H1 (cell line): ENCODE data around the gene RAB38. TPM values are rescaled to one million over a fixed set of nuclear protein-coding genes. Genes with fewer than 3 reads are reported as not detected.

ENCODE experiments used
- CTCF ChIA-PET: fragments of 300-600 bp; sonication (Branson Sonifier 250); formaldehyde crosslinking; loops from one replicate; lab custom pipeline; 2021; ENCODE audit not compliant: partially characterized antibody; lab: Charles Lee
- POLR2A ChIA-PET: fragments of 300-600 bp; sonication (Branson Sonifier 250); formaldehyde crosslinking; loops from one replicate; lab custom pipeline; 2021; ENCODE audit warnings: inconsistent platforms; ENCODE audit not compliant: partially characterized antibody; lab: Charles Lee
- DNase-seq, 2 experiments: peaks; one replicate each; pipeline versions ENCODE4 v3.0.0 to v3.0.0-alpha.2; 2010 to 2022; ENCODE audit warnings: low spot score in 2 of 2, low read depth in 1 of 2, mixed read lengths in 1 of 2
- FAIRE-seq: peaks from 2 replicates; lab custom pipeline; 2011; peaks lifted over from hg19 to GRCh38; lab: Jason Lieb, UNC
- H2AFZ ChIP-seq: 2 replicates; pipeline ENCODE4 v1.8.1; 2012; ENCODE audit warnings: low read length, inconsistent platforms
- H2AK5ac ChIP-seq: 2 replicates; pipeline ENCODE4 v1.6.1; 2013; ENCODE audit warnings: low read depth, low read length
- H2BK120ac ChIP-seq: replicated peaks from 2 replicates; pipeline ENCODE3; 2013; ENCODE audit warnings: low read depth, low read length, inconsistent platforms
- H2BK12ac ChIP-seq: 2 replicates; pipeline ENCODE4 v1.6.1; 2013; ENCODE audit warnings: low read depth, low read length
- H2BK15ac ChIP-seq: 2 replicates; pipeline ENCODE4 v1.6.1; 2013; ENCODE audit warnings: low read length
- H2BK20ac ChIP-seq: 2 replicates; pipeline ENCODE4 v1.6.1; 2013; ENCODE audit warnings: low read length
- H2BK5ac ChIP-seq: 2 replicates; pipeline ENCODE4 v1.6.1; 2013; ENCODE audit warnings: low read depth, low read length
- H3K14ac ChIP-seq: 2 replicates; pipeline ENCODE4 v1.6.1; 2013; ENCODE audit warnings: inconsistent platforms; ENCODE audit not compliant: insufficient read length
- H3K18ac ChIP-seq: 2 replicates; pipeline ENCODE4 v1.6.1; 2013; ENCODE audit warnings: low read length; ENCODE audit errors: extremely low read depth
- H3K23ac ChIP-seq: 2 replicates; pipeline ENCODE4 v1.6.1; 2013; ENCODE audit warnings: inconsistent platforms; ENCODE audit not compliant: insufficient read length
- H3K23me2 ChIP-seq: 2 replicates; pipeline ENCODE4 v1.6.1; 2013; ENCODE audit warnings: low read depth, low read length
- H3K27ac ChIP-seq: 2 replicates; pipeline ENCODE4 v1.6.1; 2011; ENCODE audit warnings: low read depth, low read length, inconsistent platforms
- H3K27me3 ChIP-seq, 4 experiments: replicated peaks in 1 of 4; 1 replicate in 1 of 4; 2 replicates in 3 of 4; pipeline versions ENCODE4 v1.6.1 to v1.8.1; 2011 to 2013; ENCODE audit warnings: low read length in 3 of 4, mild to moderate bottlenecking in 3 of 4, inconsistent platforms in 2 of 4, mixed read lengths in 2 of 4, moderate library complexity in 1 of 4; ENCODE audit not compliant: control insufficient read depth in 3 of 4, insufficient read depth in 3 of 4; ENCODE audit errors: extremely low read depth in 1 of 4
- H3K36me3 ChIP-seq, 4 experiments: 2 replicates each; pipeline versions ENCODE4 v1.6.1 to v1.8.1; 2011 to 2013; ENCODE audit warnings: mild to moderate bottlenecking in 4 of 4, low read length in 3 of 4, moderate library complexity in 2 of 4, control low read depth in 1 of 4, inconsistent platforms in 1 of 4; ENCODE audit not compliant: insufficient read depth in 4 of 4, control insufficient read depth in 2 of 4
- H3K4ac ChIP-seq: replicated peaks from 2 replicates; pipeline ENCODE3; 2013; ENCODE audit warnings: low read length, low read depth, mixed read lengths, inconsistent platforms; ENCODE audit not compliant: insufficient read length
- H3K4me1 ChIP-seq, 4 experiments: replicated peaks in 1 of 4; 1 replicate in 1 of 4; 2 replicates in 3 of 4; pipeline versions ENCODE4 v1.6.1 to v1.8.1; 2011 to 2013; ENCODE audit warnings: low read length in 3 of 4, inconsistent platforms in 2 of 4, mixed read lengths in 1 of 4; ENCODE audit not compliant: insufficient read depth in 4 of 4, control insufficient read depth in 3 of 4
- H3K4me2 ChIP-seq, 2 experiments: 2 replicates each; pipeline versions ENCODE4 v1.6.1 to v1.8.1; 2011 to 2013; ENCODE audit warnings: low read depth in 2 of 2, low read length in 2 of 2, control low read depth in 1 of 2, inconsistent platforms in 1 of 2, mild to moderate bottlenecking in 1 of 2; ENCODE audit not compliant: insufficient read depth in 1 of 2
- H3K4me3 ChIP-seq, 4 experiments: fragments of 200-600, 300-600 bp in 1 of 4; sonication (generic), shearing (Covaris generic), sonication (Bioruptor Twin) in 1 of 4; 2 replicates each; pipeline versions ENCODE4 v1.5.1 to v1.8.1; 2011 to 2016; ENCODE audit warnings: low read length in 4 of 4, low read depth in 3 of 4, control low read depth in 2 of 4, inconsistent platforms in 2 of 4, mild to moderate bottlenecking in 2 of 4, mixed read lengths in 1 of 4, moderate library complexity in 1 of 4; ENCODE audit not compliant: insufficient read depth in 2 of 4; ENCODE audit errors: extremely low read depth in 1 of 4
- H3K56ac ChIP-seq: replicated peaks from 2 replicates; pipeline ENCODE3; 2013; ENCODE audit warnings: low read depth, mild to moderate bottlenecking, mixed read lengths, low read length, inconsistent platforms; ENCODE audit not compliant: insufficient read length
- H3K79me1 ChIP-seq: 2 replicates; pipeline ENCODE4 v1.6.1; 2013; ENCODE audit warnings: low read depth, low read length, control low read depth
- H3K79me2 ChIP-seq, 2 experiments: 2 replicates each; pipeline versions ENCODE4 v1.6.1 to v1.8.1; 2012 to 2013; ENCODE audit warnings: low read length in 2 of 2, mild to moderate bottlenecking in 2 of 2, inconsistent platforms in 1 of 2; ENCODE audit not compliant: insufficient read depth in 2 of 2, control insufficient read depth in 1 of 2
- H3K9ac ChIP-seq, 4 experiments: replicated peaks in 1 of 4; 1 replicate in 1 of 4; 2 replicates in 3 of 4; pipeline versions ENCODE4 v1.6.1 to v1.8.1; 2011 to 2013; ENCODE audit warnings: low read depth in 3 of 4, low read length in 3 of 4, control low read depth in 2 of 4, mild to moderate bottlenecking in 2 of 4, moderate library complexity in 2 of 4, inconsistent platforms in 1 of 4; ENCODE audit errors: extremely low read depth in 1 of 4
- H3K9me3 ChIP-seq, 2 experiments: 2 replicates each; pipeline versions ENCODE4 v1.6.1 to v1.8.1; 2012 to 2013; ENCODE audit warnings: mild to moderate bottlenecking in 2 of 2, moderate library complexity in 2 of 2, control low read depth in 1 of 2, inconsistent platforms in 1 of 2, low read depth in 1 of 2, low read length in 1 of 2, mixed read lengths in 1 of 2; ENCODE audit not compliant: insufficient read depth in 2 of 2
- H4K20me1 ChIP-seq, 2 experiments: replicated peaks in 1 of 2; 2 replicates each; pipeline versions ENCODE3 to v1.8.1; 2011 to 2013; ENCODE audit warnings: inconsistent platforms in 2 of 2, low read length in 2 of 2, mild to moderate bottlenecking in 1 of 2; ENCODE audit not compliant: insufficient read depth in 2 of 2, control insufficient read depth in 1 of 2
- H4K5ac ChIP-seq: 2 replicates; pipeline ENCODE4 v1.6.1; 2013; ENCODE audit warnings: low read length, low read depth, mixed read lengths, inconsistent platforms; ENCODE audit not compliant: insufficient read length
- H4K8ac ChIP-seq: 2 replicates; pipeline ENCODE4 v1.8.0; 2013; ENCODE audit warnings: mild to moderate bottlenecking, moderate library complexity, low read length, inconsistent platforms; ENCODE audit not compliant: insufficient read depth; ENCODE audit errors: extremely low read depth
- H4K91ac ChIP-seq: replicated peaks from 2 replicates; pipeline ENCODE3; 2013; ENCODE audit warnings: low read length, mixed read lengths, inconsistent platforms; ENCODE audit not compliant: insufficient read length
- CTBP2 ChIP-seq: IDR thresholded peaks from 2 replicates; pipeline ENCODE4 v1.7.0; 2011; ENCODE audit warnings: borderline replicate concordance, mild to moderate bottlenecking, moderate library complexity, mixed read lengths, low read length; ENCODE audit not compliant: insufficient read depth, insufficient read length
- EGR1 ChIP-seq: IDR thresholded peaks from 2 replicates; pipeline ENCODE4 v1.6.1; 2011; ENCODE audit warnings: low read depth, low read length, borderline replicate concordance
- EZH2 ChIP-seq: fragments of 200-600 bp; sonication (generic); IDR thresholded peaks from 2 replicates; pipeline ENCODE4 v1.7.1; 2012; ENCODE audit warnings: low read depth, mild to moderate bottlenecking, moderate library complexity, low read length, inconsistent platforms; ENCODE audit not compliant: severe bottlenecking
- RFX5 ChIP-seq: IDR thresholded peaks from 2 replicates; pipeline ENCODE4 v1.6.1; 2011; ENCODE audit warnings: low read depth, low read length, improper control_type of control experiment, borderline replicate concordance
- SIN3A ChIP-seq, 2 experiments: IDR thresholded peaks in 1 of 2; conservative IDR thresholded peaks in 1 of 2; 2 replicates each; pipeline ENCODE4 v1.6.1; 2011 to 2012; ENCODE audit warnings: low read length in 2 of 2, improper control_type of control experiment in 1 of 2, low read depth in 1 of 2, mild to moderate bottlenecking in 1 of 2
- USF2 ChIP-seq: IDR thresholded peaks from 2 replicates; pipeline ENCODE4 v1.6.1; 2011; ENCODE audit warnings: low read length, improper control_type of control experiment
- WGBS, 2 experiments: shearing (Covaris generic) in 1 of 2; methylation state at CpG; one replicate each; pipeline versions ENCODE4 v1.1.6 to v1.1.7; 2013 to 2015; ENCODE audit warnings: low lambda C conversion rate in 2 of 2, mixed read lengths in 2 of 2, inconsistent platforms in 1 of 2, low coverage in 1 of 2, missing lambda C conversion rate in 1 of 2; ENCODE audit not compliant: insufficient replicate concordance in 2 of 2, insufficient coverage in 1 of 2, insufficient read length in 1 of 2; ENCODE audit errors: extremely low coverage in 1 of 2, missing lambda C conversion rate in 1 of 2; 5-methylcytosine and 5-hydroxymethylcytosine counted together
- polyA plus RNA-seq, 7 experiments: library from polyadenylated mRNA; depleted of rRNA in 3 of 7; stranded (reverse) in 5 of 7; unstranded in 2 of 7; fragments of >200 nt in 5 of 7; fragments of 200-250 nt in 2 of 7; gene quantifications; 1 replicate in 5 of 7; 2 replicates in 1 of 7; 4 replicates in 1 of 7; pipeline versions ENCODE4 v1.2.1 to v1.2.3, GENCODE V29; 2011 to 2013; ENCODE audit warnings: missing spikeins in 2 of 7, mixed read lengths in 2 of 7
- total RNA-seq: library from RNA; stranded (reverse); fragmentation: NEBNext Ultra II Directional; extraction: Animal tissue kit (Norgen Biotek cat#: 25700); gene quantifications from 2 replicates; pipeline ENCODE4 v1.2.1, GENCODE V29; 2021

Gene RAB38
- total and polyA plus RNA-seq, 2 of the 8 experiments (the other 6 are each of a cell fraction or from before 2014, with no cell fraction given), result 15.4 to 16.5 TPM

GRCh38 chr11:88206751-88207150, 31.5 kb upstream of the RAB38 start:
- Histone ChIP-seq H3K23me2 (no peaks in the 10 kb centered on the region), H3K27ac (no peak overlapping the region), H3K79me2 (no peaks in the 10 kb centered on the region), H4K20me1 (no peaks in the 10 kb centered on the region), H3K18ac (no peak overlapping the region), H3K79me1 (no peaks in the 10 kb centered on the region), H4K91ac (no peak overlapping the region), H3K23ac (no peak overlapping the region), H4K8ac (no peak overlapping the region), H3K14ac (no peak overlapping the region), H2AFZ (no peak overlapping the region), H3K9me3 (no peaks in the 10 kb centered on the region), H2BK120ac (no peak overlapping the region), H3K27me3 (no peaks in the 10 kb centered on the region), H3K9ac (no peak overlapping the region), H2AK5ac (no peak overlapping the region), H3K4me3 (no peak overlapping the region), H2BK15ac (no peak overlapping the region), H3K4me2 (no peak overlapping the region), H2BK5ac (no peak overlapping the region), H4K5ac (no peak overlapping the region), H3K4ac (no peak overlapping the region), H3K56ac (no peak overlapping the region), H3K36me3 (no peaks in the 10 kb centered on the region), H2BK20ac (no peak overlapping the region), H3K4me1 (no peaks in the 10 kb centered on the region), H2BK12ac (no peak overlapping the region)
- FAIRE-seq (no peak), DNase-seq (no peak)
- ChIA-PET CTCF (interaction anchor here (0.9 to 1.9 kb wide), 3 partner anchors 25 to 33 kb away, joined by 3 to 4 read pairs (median 3); no protein-coding TSS in a partner anchor), POLR2A (no interaction called here)
- WGBS, 2 experiments, result 0% methylated on average over 1 of the region's 1 CpG; no CpG with 5 or more reads in 1 of the 2 experiments
- no peak for TF ChIP-seq CTBP2
- no peak for TF ChIP-seq RFX5
- no peak for TF ChIP-seq EZH2
- TF ChIP-seq SIN3A (conservative IDR thresholded peaks at IDR 0.05 in 1 of 2, IDR thresholded peaks at IDR 0.05 in 1 of 2; ENCODE audit: low read depth in 1 of 2, low read length in 2 of 2), result no peak
- TF ChIP-seq EGR1, result no peak
- TF ChIP-seq USF2, result no peak
